PC-9 (cell line): ENCODE measurements around the gene TLL2.

ENCODE experiments used
- EZH2 ChIP-seq: fragments of 200-600 bp; sonication (generic); IDR thresholded peaks from 2 replicates; pipeline ENCODE4 v1.8.0; 2017; ENCODE audit warnings: antibody characterized with exemption, low read depth
- TF ChIP-seq, protein P1 (sequence below): fragments of 200-600 bp; sonication (generic); conservative IDR thresholded peaks from 2 replicates; pipeline ENCODE4 v1.6.1; 2017; ENCODE audit warnings: mixed run types, antibody characterized with exemption, mild to moderate bottlenecking, moderate library complexity

DNA sequence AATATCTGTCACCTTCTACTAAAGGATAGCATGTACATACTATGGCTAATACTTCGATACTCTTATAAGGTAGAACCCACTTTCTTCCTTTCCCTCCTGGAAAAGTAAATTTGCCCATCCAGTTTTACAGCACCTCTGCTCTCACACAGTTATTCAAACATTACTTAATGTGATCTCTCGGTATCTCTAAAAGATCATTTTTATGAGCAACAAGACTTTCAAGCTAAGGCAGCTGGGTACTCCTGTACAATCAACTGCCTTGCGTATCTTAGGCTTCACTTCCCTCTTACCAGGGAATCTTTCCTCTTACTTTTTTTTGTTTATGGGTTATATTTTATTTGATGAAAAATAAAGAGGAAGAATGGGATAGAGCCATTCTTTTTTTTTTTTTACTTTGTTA, 26.5 kb upstream of the TLL2 start:
- TF ChIP-seq, protein P1, sequence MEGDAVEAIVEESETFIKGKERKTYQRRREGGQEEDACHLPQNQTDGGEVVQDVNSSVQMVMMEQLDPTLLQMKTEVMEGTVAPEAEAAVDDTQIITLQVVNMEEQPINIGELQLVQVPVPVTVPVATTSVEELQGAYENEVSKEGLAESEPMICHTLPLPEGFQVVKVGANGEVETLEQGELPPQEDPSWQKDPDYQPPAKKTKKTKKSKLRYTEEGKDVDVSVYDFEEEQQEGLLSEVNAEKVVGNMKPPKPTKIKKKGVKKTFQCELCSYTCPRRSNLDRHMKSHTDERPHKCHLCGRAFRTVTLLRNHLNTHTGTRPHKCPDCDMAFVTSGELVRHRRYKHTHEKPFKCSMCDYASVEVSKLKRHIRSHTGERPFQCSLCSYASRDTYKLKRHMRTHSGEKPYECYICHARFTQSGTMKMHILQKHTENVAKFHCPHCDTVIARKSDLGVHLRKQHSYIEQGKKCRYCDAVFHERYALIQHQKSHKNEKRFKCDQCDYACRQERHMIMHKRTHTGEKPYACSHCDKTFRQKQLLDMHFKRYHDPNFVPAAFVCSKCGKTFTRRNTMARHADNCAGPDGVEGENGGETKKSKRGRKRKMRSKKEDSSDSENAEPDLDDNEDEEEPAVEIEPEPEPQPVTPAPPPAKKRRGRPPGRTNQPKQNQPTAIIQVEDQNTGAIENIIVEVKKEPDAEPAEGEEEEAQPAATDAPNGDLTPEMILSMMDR = no peak
- TF ChIP-seq EZH2 = no peak
